Psoas muscle (tissue), 8 donors: ENCODE measurements around the gene CHN1. TPM values are rescaled to one million over a fixed set of nuclear protein-coding genes. Genes with fewer than 3 reads are reported as not detected.

Experiments
- ATAC-seq, 4 donors: fragments of 200-7000 bp; cut with Tn5 transposase; one replicate each; pipeline ENCODE4 v1.9.1; 2020; ENCODE audit warnings: moderate library complexity in 3 of 4, mild to moderate bottlenecking in 2 of 4
- DNase-seq, 2 donors: peaks; one replicate each; pipeline ENCODE4 v3.0.0-alpha.2; 2020
- H3K27ac ChIP-seq: fragments of 200-600 bp; one replicate; pipeline ENCODE4 v1.8.0; 2022
- H3K27me3 ChIP-seq, 3 donors: fragments of 200-600 bp in 1 of 3; one replicate each; pipeline versions ENCODE4 v1.6.1 to v1.8.0; 2013 to 2022; ENCODE audit warnings: low read length in 2 of 3, mild to moderate bottlenecking in 2 of 3, moderate library complexity in 1 of 3; ENCODE audit not compliant: insufficient read depth in 3 of 3
- H3K36me3 ChIP-seq, 2 donors: fragments of 200-600 bp in 1 of 2; one replicate each; pipeline versions ENCODE4 v1.6.1 to v1.8.0; 2013 to 2022; ENCODE audit warnings: low read depth in 1 of 2, mild to moderate bottlenecking in 1 of 2, moderate library complexity in 1 of 2; ENCODE audit not compliant: insufficient read depth in 1 of 2
- H3K4me1 ChIP-seq: fragments of 200-600 bp; one replicate; pipeline ENCODE4 v1.8.0; 2022
- H3K4me3 ChIP-seq: fragments of 200-600 bp; one replicate; pipeline ENCODE4 v1.8.0; 2022; ENCODE audit warnings: mild to moderate bottlenecking
- H3K9me3 ChIP-seq: fragments of 200-600 bp; one replicate; pipeline ENCODE4 v1.8.0; 2022
- WGBS, 3 donors: extraction: QIAGEN DNeasy Blood & Tissue Kit; methylation state at CpG; one replicate each; pipeline versions ENCODE4 v1.1.6 to v1.1.7; 2013; 5-methylcytosine and 5-hydroxymethylcytosine counted together
- intact Hi-C, 2 donors: fragments of 100-400 bp; cut with DNase I; formaldehyde crosslinking; loops; one replicate each; pipeline versions ENCODE4 v1.11.0 to v1.14.2; 2022
- polyA plus RNA-seq, 3 donors: library from polyadenylated mRNA; stranded (reverse); fragments of 200-250 nt; gene quantifications; one replicate each; pipeline ENCODE4 v1.2.3, GENCODE V29; 2013
- total RNA-seq, 4 donors: library from RNA; stranded (reverse); fragmentation: NEBNext Ultra II Directional in 2 of 4; extraction: Animal tissue kit (Norgen Biotek cat#: 25700) in 2 of 4; gene quantifications; one replicate each; pipeline versions ENCODE4 v1.2.1 to v1.2.4, GENCODE V29; 2021 to 2023
- TF ChIP-seq, protein P1 (sequence below): fragments of 200-600 bp; IDR thresholded peaks from one replicate; pipeline ENCODE4 v1.8.0; 2022; ENCODE audit warnings: antibody characterized with exemption
- donor health status: healthy with polysubstance abuse.
- donor health status: DM: no; HTN: no; CAD: no; lungs with moderate emphysema.
- donor health status: Bipolar disorder and iron deficiency.
- donor health status: healthy.
- donor health status: DM: yes; HTN: yes; CAD: no.
- donor health status: DM: no; HTN: no; CAD: no.
- donor health status: DM: no; HTN: no; CAD: no.
- donor health status: DM: yes; HTN: yes; CAD: no.

CHN1 gene
- total and polyA plus RNA-seq, 7 donors = 1.8 to 4.2 (median 2.3) TPM

DNA sequence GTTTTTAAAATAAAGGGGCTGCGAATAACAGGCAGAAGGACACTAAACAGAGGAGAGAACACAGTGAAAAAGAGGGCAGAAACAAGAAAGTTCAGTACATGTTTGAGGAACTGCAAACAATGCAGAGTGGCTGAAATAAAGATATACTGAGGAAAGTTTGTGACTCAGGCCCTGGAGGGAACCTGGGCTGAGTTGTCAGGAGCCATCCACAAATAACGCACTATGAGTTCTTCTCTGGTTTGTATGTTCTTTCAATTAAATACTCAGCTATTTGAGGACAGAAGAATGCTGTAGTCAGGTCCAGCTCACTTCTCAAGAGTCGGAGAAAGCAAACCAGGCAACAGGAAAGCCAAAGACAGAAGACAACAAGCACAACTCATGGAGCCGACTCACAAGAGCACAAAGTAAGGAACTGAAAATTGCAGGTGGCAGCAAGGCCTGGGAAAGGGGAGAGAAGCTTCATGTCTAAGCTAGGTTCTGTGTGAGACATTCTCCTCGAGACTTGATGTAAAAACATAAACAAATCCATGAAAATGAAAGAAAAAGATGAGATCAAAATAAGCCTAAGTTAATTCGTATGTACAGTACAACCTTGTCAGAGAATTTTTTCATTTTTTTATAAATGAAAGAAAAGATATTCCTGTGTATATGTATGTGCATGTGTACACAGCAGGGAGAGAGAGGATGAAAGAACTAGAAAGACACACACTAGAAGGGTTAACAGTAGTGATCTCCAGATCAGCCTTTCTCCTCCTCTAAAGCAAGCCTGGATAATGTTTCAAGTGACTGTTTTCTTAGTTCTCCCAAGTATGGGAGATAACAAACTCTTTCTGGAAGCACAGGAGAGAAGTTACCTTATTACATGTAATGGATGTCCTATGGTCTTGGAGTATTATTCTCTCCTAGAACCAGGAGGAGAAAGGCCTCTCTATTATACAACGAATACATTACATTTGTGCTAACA lies 41.5 kb downstream of the CHN1 start:
- Histone ChIP-seq H3K4me1 (peaks cover 5% of the 10 kb centered on the region), H3K4me3 (no peak overlapping the region)
- WGBS, 3 donors = 90 to 91% (median 90%) methylated on average over 7 of the region's 7 CpGs

DNA sequence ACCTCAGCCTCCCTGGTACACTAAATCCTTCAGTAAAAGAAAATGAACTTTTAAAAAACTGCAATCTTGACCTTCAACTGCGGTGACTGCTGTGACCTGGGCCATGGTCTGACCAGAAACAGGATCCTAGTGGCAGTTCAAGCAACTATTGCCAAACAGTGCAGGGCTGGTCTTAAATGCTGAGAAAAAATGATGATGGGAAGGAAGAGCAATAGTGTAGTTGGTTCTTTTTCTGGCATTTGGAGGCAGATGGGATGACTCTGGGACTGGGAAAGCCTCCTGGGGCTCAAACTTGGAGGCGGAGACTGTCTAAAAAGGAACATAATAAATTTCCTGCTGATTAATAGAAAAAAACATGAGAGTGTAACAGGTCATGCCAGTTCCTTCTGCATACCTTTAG lies 45.4 kb downstream of the CHN1 start:
- Histone ChIP-seq H3K27ac (no peak overlapping the region), H3K4me3 (no peak overlapping the region), H3K27me3 (no peaks in the 10 kb centered on the region), H3K4me1 (no peaks in the 10 kb centered on the region), H3K36me3 (no peaks in the 10 kb centered on the region), H3K9me3 (no peaks in the 10 kb centered on the region)
- WGBS, 3 donors = 24 to 41% (median 34%) methylated on average over 2 of the region's 2 CpGs
- TF ChIP-seq, protein P1, sequence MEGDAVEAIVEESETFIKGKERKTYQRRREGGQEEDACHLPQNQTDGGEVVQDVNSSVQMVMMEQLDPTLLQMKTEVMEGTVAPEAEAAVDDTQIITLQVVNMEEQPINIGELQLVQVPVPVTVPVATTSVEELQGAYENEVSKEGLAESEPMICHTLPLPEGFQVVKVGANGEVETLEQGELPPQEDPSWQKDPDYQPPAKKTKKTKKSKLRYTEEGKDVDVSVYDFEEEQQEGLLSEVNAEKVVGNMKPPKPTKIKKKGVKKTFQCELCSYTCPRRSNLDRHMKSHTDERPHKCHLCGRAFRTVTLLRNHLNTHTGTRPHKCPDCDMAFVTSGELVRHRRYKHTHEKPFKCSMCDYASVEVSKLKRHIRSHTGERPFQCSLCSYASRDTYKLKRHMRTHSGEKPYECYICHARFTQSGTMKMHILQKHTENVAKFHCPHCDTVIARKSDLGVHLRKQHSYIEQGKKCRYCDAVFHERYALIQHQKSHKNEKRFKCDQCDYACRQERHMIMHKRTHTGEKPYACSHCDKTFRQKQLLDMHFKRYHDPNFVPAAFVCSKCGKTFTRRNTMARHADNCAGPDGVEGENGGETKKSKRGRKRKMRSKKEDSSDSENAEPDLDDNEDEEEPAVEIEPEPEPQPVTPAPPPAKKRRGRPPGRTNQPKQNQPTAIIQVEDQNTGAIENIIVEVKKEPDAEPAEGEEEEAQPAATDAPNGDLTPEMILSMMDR = no peak
- intact Hi-C loops = no loop called here
- no peak for DNase-seq
- no peak for ATAC-seq

More for the DNA sequence above, 41.5 kb downstream of the CHN1 start:
- no peaks in the 10 kb centered on the region for H3K27me3 ChIP-seq
- H3K9me3 ChIP-seq = no peaks in the 10 kb centered on the region
- ATAC-seq = no peak
- H3K27ac ChIP-seq = no peak overlapping the region
- intact Hi-C loops = no loop called here
- TF ChIP-seq, protein P1 = no peak
- no peaks in the 10 kb centered on the region for H3K36me3 ChIP-seq
- no peak for DNase-seq

DNA sequence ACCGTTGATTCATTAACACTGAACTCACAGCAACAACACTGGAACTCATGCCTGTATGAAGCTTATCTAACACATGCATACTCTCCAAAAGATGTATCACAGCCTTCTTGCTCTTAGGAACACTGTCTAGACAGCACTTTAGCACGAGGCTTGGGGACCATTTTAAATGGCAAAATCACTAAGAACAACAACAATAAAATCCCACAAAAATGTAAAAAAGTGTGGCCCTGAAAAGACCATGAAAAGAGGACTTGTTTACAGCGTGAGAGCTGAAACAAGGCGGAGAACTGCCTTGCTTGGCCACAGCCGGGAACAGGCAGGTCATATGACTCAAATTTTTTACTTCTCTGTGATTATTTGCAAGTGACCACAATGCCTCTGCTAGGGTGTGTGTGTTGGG lies 48.1 kb downstream of the CHN1 start:
- TF ChIP-seq, protein P1 = no peak

DNA sequence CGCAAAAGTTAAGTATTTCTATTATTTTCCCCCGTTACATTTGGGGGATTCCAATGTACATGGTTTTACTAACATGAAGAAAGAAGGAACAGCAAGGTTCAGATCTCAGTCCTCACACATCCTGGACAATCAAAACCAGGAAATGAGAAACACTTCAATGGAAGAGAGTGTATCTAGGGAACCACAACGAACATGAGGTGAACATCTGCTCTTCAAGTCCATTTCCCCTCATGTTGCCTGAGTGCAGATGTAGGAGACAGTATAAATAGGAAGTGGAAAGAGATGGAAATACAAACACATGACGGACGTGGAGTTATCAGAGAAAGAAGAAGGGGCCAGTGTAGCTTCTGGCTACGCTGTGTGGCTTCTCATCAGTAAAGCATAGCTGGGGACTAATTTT lies 52.6 kb downstream of the CHN1 start:
- Histone ChIP-seq H3K4me1 (no peaks in the 10 kb centered on the region), H3K36me3 (no peaks in the 10 kb centered on the region), H3K27ac (no peak overlapping the region), H3K4me3 (no peak overlapping the region), H3K9me3 (no peaks in the 10 kb centered on the region), H3K27me3 (no peaks in the 10 kb centered on the region)
- DNase-seq (no peak), ATAC-seq (no peak)
- TF ChIP-seq, protein P1 = no peak
- 64 to 79% (median 77%) methylated on average over 6 of the region's 6 CpGs for WGBS, 3 donors
- intact Hi-C loops = no loop called here

More for the DNA sequence above, 48.1 kb downstream of the CHN1 start:
- 82 to 93% (median 90%) methylated on average over 5 of the region's 5 CpGs for WGBS, 3 donors
- Histone ChIP-seq H3K36me3 (no peaks in the 10 kb centered on the region), H3K4me1 (no peaks in the 10 kb centered on the region), H3K27me3 (no peaks in the 10 kb centered on the region), H3K9me3 (no peaks in the 10 kb centered on the region), H3K4me3 (no peak overlapping the region), H3K27ac (no peak overlapping the region)
- no peak for ATAC-seq
- intact Hi-C loops = no loop called here
- DNase-seq = no peak
